Retinal pigment epithelial cell (primary cell): ENCODE results near the gene MYMX.

Source experiments
- DNase-seq: peaks from one replicate; pipeline ENCODE4 v3.0.0-alpha.2; 2010; ENCODE audit warnings: low read depth
- H3K4me3 ChIP-seq: 2 replicates; pipeline ENCODE4 v1.5.1; 2011; ENCODE audit warnings: mild to moderate bottlenecking, low read length, control low read depth, moderate library complexity
- CTCF ChIP-seq: conservative IDR thresholded peaks from 2 replicates; pipeline ENCODE4 v1.5.1; 2011; ENCODE audit warnings: low read depth, low read length, control low read depth, inconsistent platforms

The MYMX gene

DNA sequence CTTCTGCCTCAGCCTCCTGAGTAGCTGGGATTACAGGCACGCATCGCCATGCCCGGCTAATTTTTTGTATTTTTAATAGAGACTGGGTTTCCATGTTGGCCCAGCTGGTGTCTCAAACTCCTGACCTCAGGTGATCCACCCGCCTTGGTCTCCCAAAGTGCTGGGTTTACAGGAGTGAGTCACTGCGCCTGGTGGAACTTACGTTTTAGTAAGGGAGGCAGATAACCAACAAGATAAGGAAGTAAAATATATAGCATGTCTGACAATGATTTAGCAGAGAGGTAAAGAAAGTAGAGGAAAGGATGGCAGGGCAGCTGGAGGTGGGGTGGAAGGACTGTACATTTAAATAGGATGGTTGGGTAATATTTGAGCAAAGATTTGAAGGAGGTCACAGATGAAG, 12.8 kb upstream of the MYMX start:
- no peak for TF ChIP-seq CTCF
- no peak overlapping the region for H3K4me3 ChIP-seq
- DNase-seq = no peak

DNA sequence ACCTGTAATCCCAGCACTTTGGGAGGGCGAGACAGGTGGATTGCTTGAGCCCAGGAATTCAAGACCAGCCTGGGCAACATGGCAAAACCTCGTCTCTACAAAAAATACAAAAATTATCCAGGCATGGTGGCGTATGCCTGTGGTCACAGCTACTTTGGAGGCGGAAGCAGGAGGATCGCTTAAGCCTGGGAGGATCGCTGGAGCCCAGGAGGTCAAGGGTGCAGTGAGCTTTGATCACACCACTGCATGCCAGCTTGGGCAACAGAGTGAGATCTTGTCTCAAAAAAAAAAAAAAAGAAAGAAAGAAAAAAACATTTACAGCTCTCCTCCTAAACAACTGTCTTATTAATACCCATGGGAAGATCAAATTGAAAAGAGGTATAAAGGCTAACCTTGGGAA, 8.8 kb upstream of the MYMX start:
- DNase-seq = no peak
- TF ChIP-seq CTCF = no peak

GRCh38 chr6:44211284-44211683, 5.4 kb upstream of the MYMX start:
- TF ChIP-seq CTCF = no peak
- no peak overlapping the region for H3K4me3 ChIP-seq
- no peak for DNase-seq

More for the DNA sequence above, 8.8 kb upstream of the MYMX start:
- H3K4me3 ChIP-seq = no peak overlapping the region

DNA sequence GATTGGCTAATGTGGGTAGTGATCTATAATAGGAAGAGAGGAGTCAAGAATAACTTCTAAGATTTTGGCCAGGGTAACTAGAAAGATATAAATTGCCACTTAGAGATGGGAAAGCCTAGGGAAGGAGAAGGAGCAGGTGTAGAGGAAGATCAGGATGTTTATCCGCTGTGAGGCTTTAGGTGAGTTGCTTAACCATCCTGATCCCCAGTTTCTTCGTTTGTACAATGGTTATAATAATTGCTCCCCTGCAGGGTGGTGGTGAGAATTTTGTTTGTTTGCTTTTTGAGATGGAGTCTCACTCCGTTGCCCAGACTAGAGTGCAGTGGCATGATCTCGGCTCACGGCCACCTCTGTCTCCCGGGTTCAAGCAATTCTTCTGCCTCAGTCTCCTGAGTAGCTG, 2.4 kb upstream of the MYMX start:
- no peak for TF ChIP-seq CTCF
- no peak overlapping the region for H3K4me3 ChIP-seq

DNA sequence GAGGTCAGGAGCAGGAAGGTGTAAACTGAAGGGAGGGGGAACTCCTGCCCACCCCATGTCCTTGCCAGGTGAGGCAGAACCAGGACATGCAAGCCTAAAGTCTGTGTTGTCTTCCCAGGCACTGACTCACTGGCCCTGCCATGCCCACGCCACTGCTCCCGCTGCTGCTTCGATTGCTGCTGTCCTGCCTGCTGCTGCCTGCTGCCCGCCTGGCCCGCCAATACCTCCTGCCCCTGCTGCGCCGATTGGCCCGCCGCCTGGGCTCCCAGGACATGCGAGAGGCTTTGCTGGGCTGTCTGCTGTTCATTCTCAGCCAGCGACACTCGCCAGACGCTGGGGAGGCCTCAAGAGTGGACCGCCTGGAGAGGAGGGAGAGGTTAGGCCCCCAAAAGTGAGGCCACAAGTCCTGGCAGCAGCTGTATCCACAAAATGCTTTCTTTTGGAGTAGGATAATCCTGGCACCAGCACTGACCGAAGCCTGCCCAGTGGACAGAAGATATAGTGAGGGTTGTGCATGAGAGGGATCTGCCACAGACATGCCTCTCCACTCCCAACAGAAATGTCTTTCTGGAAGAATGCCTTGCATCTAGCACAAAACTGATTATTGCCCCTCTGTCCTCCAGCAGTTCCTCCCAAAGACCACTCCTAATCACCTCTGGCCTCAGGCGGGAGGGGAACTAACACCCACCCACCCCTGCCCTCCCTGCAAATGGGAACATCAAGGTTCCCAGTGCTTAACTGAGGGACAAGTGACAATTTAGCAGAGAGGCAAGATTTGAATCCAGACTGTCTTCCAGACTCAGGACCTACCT, 812 bp downstream of the MYMX start:
- no peak for TF ChIP-seq CTCF
- DNase-seq = no peak
- no peak overlapping the region for H3K4me3 ChIP-seq

More for the DNA sequence above, 2.4 kb upstream of the MYMX start:
- no peak for DNase-seq

GRCh38 chr6:44219053-44219814, 2.5 kb downstream of the MYMX start:
- H3K4me3 ChIP-seq = peak overlapping the region; percentile 59
- DNase-seq = no peak

More at GRCh38 chr6:44219053-44219814, 2.5 kb downstream of the MYMX start:
- no peak for TF ChIP-seq CTCF
